ENCODE data around the gene LRRC8D. TPM values are rescaled to one million over a fixed set of nuclear protein-coding genes. Genes with fewer than 3 reads are reported as not detected.

LRRC8D gene
- total and polyA plus RNA-seq, 2 of the 4 experiments (the other 2 are of a cell fraction) = 34.1 to 35.3 TPM

GRCh38 chr1:89834083-89834704, 13.4 kb downstream of the LRRC8D start:
- no CpG with 5 or more reads among the region's 3 CpGs for WGBS, 2 experiments (ENCODE audit: extremely low coverage in 2 of 2, insufficient read length in 1 of 2)
- Histone ChIP-seq H3K36me3 (ENCODE audit: control insufficient read depth, insufficient read depth, low read length) (no peaks in the 10 kb centered on the region), H4K8ac (ENCODE audit: low read depth in 2 of 2, low read length in 2 of 2) (no peak overlapping the region), H4K91ac (ENCODE audit: insufficient read depth, low read depth, low read length) (no peak overlapping the region), H3K56ac (ENCODE audit: extremely low read depth, insufficient read depth, low read length) (no peak overlapping the region), H3K18ac (ENCODE audit: low read depth, low read length) (no peak overlapping the region), H3K9ac (ENCODE audit: low read depth, low read length) (no peak overlapping the region), H2BK5ac (ENCODE audit: low read depth, low read length, poor library complexity, severe bottlenecking) (no peak overlapping the region), H2AK9ac (replicated peaks; ENCODE audit: low read depth, low read length, poor library complexity) (no peak overlapping the region), H2BK20ac (ENCODE audit: low read depth, low read length) (no peak overlapping the region), H2BK15ac (ENCODE audit: low read depth, low read length) (no peak overlapping the region), H3K79me1 (ENCODE audit: low read depth in 1 of 2, low read length in 2 of 2) (no peaks in the 10 kb centered on the region), H4K20me1 (ENCODE audit: insufficient read depth, low read length) (peaks cover 4% of the 10 kb centered on the region; the same call in 1 of the 2 replicates), H3K4ac (ENCODE audit: low read depth, low read length) (no peak overlapping the region), H3K14ac (replicated peaks; ENCODE audit: low read depth, low read length) (no peak overlapping the region), H4K5ac (ENCODE audit: low read depth, low read length) (no peak overlapping the region), H2BK120ac (ENCODE audit: low read depth, low read length) (no peak overlapping the region), H3K27me3 (ENCODE audit: control insufficient read depth, insufficient read depth, low read length) (no peaks in the 10 kb centered on the region), H3K27ac (ENCODE audit: insufficient read depth, low read length) (no peak overlapping the region), H3K9me1 (ENCODE audit: insufficient read depth, low read length) (0 out of 2 replicates have a peak, but pooled peaks cover 7% of the 10 kb centered on the region), H2AK5ac (ENCODE audit: low read depth, low read length) (no peak overlapping the region), H3K4me2 (ENCODE audit: low read depth, low read length) (no peak overlapping the region), H3K23ac (ENCODE audit: low read depth, low read length) (no peak overlapping the region), H3K4me3 (ENCODE audit: insufficient read depth, low read depth, low read length) (no peak overlapping the region), H3K4me1 (ENCODE audit: control insufficient read depth, insufficient read depth, low read length) (peaks cover 4% of the 10 kb centered on the region), H3K9me3 (ENCODE audit: control insufficient read depth, insufficient read depth, low read length) (no peaks in the 10 kb centered on the region), H2AFZ (replicated peaks; ENCODE audit: low read length, poor library complexity) (no peak overlapping the region)
- peak; percentile 74 for DNase-seq
- dilution Hi-C loops (cut with HindIII; ENCODE audit: low sequenced_read_pairs, unreplicated experiment) = no loop called here
- TF ChIP-seq MXI1 (IDR thresholded peaks at IDR 0.05; ENCODE audit: borderline replicate concordance, low read depth, low read length) (no peak), RFX5 (IDR thresholded peaks at IDR 0.05; ENCODE audit: low read depth, low read length) (no peak), CEBPB (IDR thresholded peaks at IDR 0.05; ENCODE audit: low read depth, low read length) (peak; percentile 57), RCOR1 (IDR thresholded peaks at IDR 0.05; ENCODE audit: insufficient replicate concordance, low read length) (peak; percentile 95)
- in situ Hi-C loops (cut with MboI; ENCODE audit: low sequenced_read_pairs) = no loop called here
- ChIA-PET POLR2A (ENCODE audit: unreplicated experiment) (interaction anchor here (0.6 kb wide), 1 partner anchor 82 kb away, joined by 3 read pairs; no protein-coding TSS in a partner anchor), CTCF (interaction anchor here (1.4 to 1.7 kb wide), 2 partner anchors 11 to 179 kb away, joined by 3 read pairs; no protein-coding TSS in a partner anchor)
- no TSS peak for BruUV-seq (replicated peaks)
- intact Hi-C loops (cut with micrococcal nuclease) = no loop called here
- peak; percentile 82 for ATAC-seq (ENCODE audit: low read depth)
